ENCODE data around the gene UGT1A1. TPM values are rescaled to one million over a fixed set of nuclear protein-coding genes. Genes with fewer than 3 reads are reported as not detected.

The UGT1A1 gene
- total RNA-seq, 1 experiment from 2014 or later, result not detected

DNA sequence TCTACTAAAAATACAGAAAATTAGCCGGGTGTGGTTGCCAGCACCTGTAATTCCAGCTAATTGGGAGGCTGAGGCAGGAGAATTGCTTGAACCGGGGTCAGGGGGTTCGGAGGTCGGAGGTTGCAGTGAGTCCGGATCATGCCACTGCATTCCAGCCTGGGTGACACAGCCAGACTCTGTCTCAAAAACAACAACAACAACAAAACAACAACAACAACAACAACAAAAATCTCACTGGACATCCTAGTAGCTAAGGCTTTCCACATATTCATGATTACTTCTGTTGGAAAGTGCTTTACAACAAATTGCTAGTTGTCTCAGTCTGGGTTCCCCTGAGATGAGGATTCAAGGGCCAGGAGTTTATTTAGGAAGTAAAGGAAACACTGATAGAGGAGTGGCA lies 13.8 kb downstream of the UGT1A1 start:
- no peaks in the 10 kb centered on the region for H3K23me2 ChIP-seq (ENCODE audit: insufficient read length, low read depth, low read length, poor library complexity, severe bottlenecking)

More for the DNA sequence above, 13.8 kb downstream of the UGT1A1 start:
- peaks cover 12 to 19% of the 10 kb centered on the region in 2 experiments; a peak in 4 of 5 replicates for H3K9me3 Mint-ChIP-seq
- no peaks in the 10 kb centered on the region for H3K4me1 Mint-ChIP-seq
- H3K36me3 Mint-ChIP-seq (ENCODE audit: insufficient read depth in 1 of 3, low read depth in 3 of 3), result peaks cover 1 to 4% (median 3%) of the 10 kb centered on the region in 3 experiments; a peak in 3 of 7 replicates
- H3K14ac ChIP-seq (ENCODE audit: insufficient read depth, low read length), result no peak overlapping the region
- H3K9ac ChIP-seq (ENCODE audit: extremely low read depth, insufficient read length, low read length), result no peak overlapping the region
- H2BK5ac ChIP-seq (ENCODE audit: insufficient read length, low read length), result no peak overlapping the region
- peaks cover 4% of the 10 kb centered on the region for H3K9me3 ChIP-seq (ENCODE audit: control insufficient read depth, low read depth, low read length)
- TF ChIP-seq, protein P1, sequence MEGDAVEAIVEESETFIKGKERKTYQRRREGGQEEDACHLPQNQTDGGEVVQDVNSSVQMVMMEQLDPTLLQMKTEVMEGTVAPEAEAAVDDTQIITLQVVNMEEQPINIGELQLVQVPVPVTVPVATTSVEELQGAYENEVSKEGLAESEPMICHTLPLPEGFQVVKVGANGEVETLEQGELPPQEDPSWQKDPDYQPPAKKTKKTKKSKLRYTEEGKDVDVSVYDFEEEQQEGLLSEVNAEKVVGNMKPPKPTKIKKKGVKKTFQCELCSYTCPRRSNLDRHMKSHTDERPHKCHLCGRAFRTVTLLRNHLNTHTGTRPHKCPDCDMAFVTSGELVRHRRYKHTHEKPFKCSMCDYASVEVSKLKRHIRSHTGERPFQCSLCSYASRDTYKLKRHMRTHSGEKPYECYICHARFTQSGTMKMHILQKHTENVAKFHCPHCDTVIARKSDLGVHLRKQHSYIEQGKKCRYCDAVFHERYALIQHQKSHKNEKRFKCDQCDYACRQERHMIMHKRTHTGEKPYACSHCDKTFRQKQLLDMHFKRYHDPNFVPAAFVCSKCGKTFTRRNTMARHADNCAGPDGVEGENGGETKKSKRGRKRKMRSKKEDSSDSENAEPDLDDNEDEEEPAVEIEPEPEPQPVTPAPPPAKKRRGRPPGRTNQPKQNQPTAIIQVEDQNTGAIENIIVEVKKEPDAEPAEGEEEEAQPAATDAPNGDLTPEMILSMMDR (conservative IDR thresholded peaks at IDR 0.05), result no peak
- H2BK15ac ChIP-seq (ENCODE audit: low read depth, low read length), result no peak overlapping the region
- H3K4me3 Mint-ChIP-seq, result no peak overlapping the region
- H4K8ac ChIP-seq (replicated peaks; ENCODE audit: insufficient read length, low read depth, low read length), result no peak overlapping the region
- no peaks in the 10 kb centered on the region for H3K79me1 ChIP-seq (ENCODE audit: insufficient read depth, low read depth, low read length, poor library complexity, severe bottlenecking)
- no peak overlapping the region for H3K56ac ChIP-seq (ENCODE audit: insufficient read length, low read depth, low read length)
- no peak overlapping the region for H4K5ac ChIP-seq (ENCODE audit: insufficient read length, low read depth, low read length)
- no peak overlapping the region for H2BK120ac ChIP-seq (ENCODE audit: low read depth, low read length, poor library complexity, severe bottlenecking)
- H3K79me2 ChIP-seq (ENCODE audit: insufficient read depth, low read length), result no peaks in the 10 kb centered on the region
- no peak overlapping the region for H3K4me2 ChIP-seq (ENCODE audit: insufficient read depth, insufficient read length, low read length)
- no peak overlapping the region for H3K18ac ChIP-seq (ENCODE audit: insufficient read length, low read depth, low read length)
- H3K4ac ChIP-seq (ENCODE audit: low read depth, low read length), result no peak overlapping the region
- no peak overlapping the region for H3T11ph ChIP-seq (ENCODE audit: low read length)
- H2BK12ac ChIP-seq (ENCODE audit: insufficient read length, low read depth, low read length), result no peak overlapping the region
- H4K91ac ChIP-seq (ENCODE audit: insufficient read length, low read depth, low read length), result no peak overlapping the region
- H3K27me3 ChIP-seq (ENCODE audit: insufficient read depth, low read length), result no peaks in the 10 kb centered on the region
- H4K20me1 ChIP-seq (ENCODE audit: control insufficient read depth, insufficient read depth, insufficient read length), result no peaks in the 10 kb centered on the region
- no peak overlapping the region for H3K27ac Mint-ChIP-seq
- H2AFZ ChIP-seq (ENCODE audit: low read length), result no peak overlapping the region
- H3K23ac ChIP-seq (ENCODE audit: insufficient read length, low read depth, low read length), result no peak overlapping the region
- H3K27me3 Mint-ChIP-seq (ENCODE audit: low read depth), result no peaks in the 10 kb centered on the region
- H3K4me1 ChIP-seq (ENCODE audit: insufficient read depth, low read length), result no peaks in the 10 kb centered on the region
- no peak for DNase-seq
- H2AK5ac ChIP-seq (ENCODE audit: insufficient read length, low read length), result no peak overlapping the region
- H3K27ac ChIP-seq (ENCODE audit: insufficient read length, low read depth, low read length), result no peak overlapping the region
- WGBS (ENCODE audit: extremely low coverage, insufficient read length, low lambda C conversion rate), result no CpG with 5 or more reads among the region's 5 CpGs
- no peak overlapping the region for H2BK20ac ChIP-seq (ENCODE audit: low read depth, low read length, poor library complexity, severe bottlenecking)
